Activated CD4-positive, alpha-beta memory T cell treated with anti-CD3 and anti-CD28 coated beads for 36 hours (primary cell): ENCODE measurements around the gene CAMK1. TPM values are rescaled to one million over a fixed set of nuclear protein-coding genes. Genes with fewer than 3 reads are reported as not detected.

Experiments used
- CTCF ChIA-PET: fragments of 350-600 bp; sonication (Branson Sonifier 250); formaldehyde crosslinking; loops from one replicate; lab custom pipeline; 2021; ENCODE audit warnings: antibody characterized with exemption, inconsistent platforms; lab: Charles Lee
- POLR2A ChIA-PET: fragments of 350-600 bp; sonication (Branson Sonifier 250); formaldehyde crosslinking; loops from one replicate; lab custom pipeline; 2021; ENCODE audit warnings: antibody characterized with exemption; lab: Charles Lee
- DNase-seq: peaks from one replicate; pipeline ENCODE4 v3.0.0-alpha.2; 2020
- H3K27ac Mint-ChIP-seq: one replicate; pipeline ENCODE4 v1.8.0; 2021; ENCODE audit warnings: mixed read lengths
- H3K27me3 Mint-ChIP-seq: one replicate; pipeline ENCODE4 v1.8.0; 2021; ENCODE audit warnings: mixed read lengths
- H3K36me3 Mint-ChIP-seq: one replicate; pipeline ENCODE4 v1.8.0; 2021; ENCODE audit warnings: mixed read lengths
- H3K4me1 Mint-ChIP-seq: one replicate; pipeline ENCODE4 v1.8.0; 2021; ENCODE audit warnings: low read depth, mixed read lengths
- H3K4me3 Mint-ChIP-seq: one replicate; pipeline ENCODE4 v1.8.0; 2021; ENCODE audit warnings: mild to moderate bottlenecking, mixed read lengths
- H3K9me3 Mint-ChIP-seq: one replicate; pipeline ENCODE4 v1.8.0; 2021; ENCODE audit warnings: mixed read lengths
- intact Hi-C: fragments of 100-400 bp; cut with micrococcal nuclease; formaldehyde crosslinking; loops from one replicate; pipeline ENCODE4 v1.15.1; 2023
- total RNA-seq, 2 experiments: library from RNA; stranded (reverse); gene quantifications; one replicate each; pipeline ENCODE4 v1.2.3, GENCODE V29; 2021

The CAMK1 gene
- total RNA-seq, 2 experiments from 2014 or later, result 48.2 to 51.9 TPM

GRCh38 chr3:9725775-9726515 is 43.8 kb downstream of the CAMK1 start:
- peaks cover 35% of the 10 kb centered on the region for H3K4me1 Mint-ChIP-seq
- no peaks in the 10 kb centered on the region for H3K9me3 Mint-ChIP-seq
- intact Hi-C loops, result loop anchor here (2.0 kb wide), 1 partner anchor 223 kb away; no protein-coding TSS in a partner anchor
- no peak overlapping the region for H3K4me3 Mint-ChIP-seq
- DNase-seq, result no peak
- ChIA-PET POLR2A (no interaction called here), CTCF (interaction anchor here (1.0 to 3.2 kb wide), 4 partner anchors 10 to 226 kb away, joined by 4 to 13 read pairs (median 7); no protein-coding TSS in a partner anchor)
- no peaks in the 10 kb centered on the region for H3K27me3 Mint-ChIP-seq
- no peaks in the 10 kb centered on the region for H3K36me3 Mint-ChIP-seq
- no peak overlapping the region for H3K27ac Mint-ChIP-seq

- H3K27ac Mint-ChIP-seq, result no peak overlapping the region
- ChIA-PET CTCF (no interaction called here), POLR2A (interaction anchor here (0.6 kb wide), 1 partner anchor 739 kb away, joined by 4 read pairs; no protein-coding TSS in a partner anchor)
- H3K9me3 Mint-ChIP-seq, result no peaks in the 10 kb centered on the region
- intact Hi-C loops, result no loop called here
- no peaks in the 10 kb centered on the region for H3K36me3 Mint-ChIP-seq
- H3K27me3 Mint-ChIP-seq, result no peaks in the 10 kb centered on the region
- H3K4me1 Mint-ChIP-seq, result peaks cover 6% of the 10 kb centered on the region
- no peak overlapping the region for H3K4me3 Mint-ChIP-seq
- no peak for DNase-seq
Measured at GRCh38 chr3:9721700-9722060, 48.1 kb downstream of the CAMK1 start.

GRCh38 chr3:9721015-9721699 is 48.6 kb downstream of the CAMK1 start:
- intact Hi-C loops, result no loop called here
- no peak overlapping the region for H3K27ac Mint-ChIP-seq
- ChIA-PET POLR2A (interaction anchor here (0.6 kb wide), 1 partner anchor 738 kb away, joined by 4 read pairs; no protein-coding TSS in a partner anchor), CTCF (no interaction called here)
- H3K4me1 Mint-ChIP-seq, result peaks cover 4% of the 10 kb centered on the region
- no peaks in the 10 kb centered on the region for H3K36me3 Mint-ChIP-seq
- H3K4me3 Mint-ChIP-seq, result no peak overlapping the region
- H3K9me3 Mint-ChIP-seq, result no peaks in the 10 kb centered on the region
- no peaks in the 10 kb centered on the region for H3K27me3 Mint-ChIP-seq
- no peak for DNase-seq

GRCh38 chr3:9718118-9718517 is 51.6 kb downstream of the CAMK1 start:
- peaks cover 4% of the 10 kb centered on the region for H3K4me1 Mint-ChIP-seq
- CTCF ChIA-PET, result interaction anchor here (1.1 to 1.4 kb wide), 2 partner anchors 9 to 16 kb away, joined by 4 to 7 read pairs; no protein-coding TSS in a partner anchor
- no peak overlapping the region for H3K27ac Mint-ChIP-seq
- H3K4me3 Mint-ChIP-seq, result no peak overlapping the region
- H3K36me3 Mint-ChIP-seq, result no peaks in the 10 kb centered on the region
- DNase-seq, result no peak
- POLR2A ChIA-PET, result no interaction called here
- intact Hi-C loops, result loop anchor here (5.0 kb wide), 1 partner anchor 214 kb away; the partner anchor contains the start of gene CRELD1
- no peaks in the 10 kb centered on the region for H3K27me3 Mint-ChIP-seq
- no peaks in the 10 kb centered on the region for H3K9me3 Mint-ChIP-seq

DNA sequence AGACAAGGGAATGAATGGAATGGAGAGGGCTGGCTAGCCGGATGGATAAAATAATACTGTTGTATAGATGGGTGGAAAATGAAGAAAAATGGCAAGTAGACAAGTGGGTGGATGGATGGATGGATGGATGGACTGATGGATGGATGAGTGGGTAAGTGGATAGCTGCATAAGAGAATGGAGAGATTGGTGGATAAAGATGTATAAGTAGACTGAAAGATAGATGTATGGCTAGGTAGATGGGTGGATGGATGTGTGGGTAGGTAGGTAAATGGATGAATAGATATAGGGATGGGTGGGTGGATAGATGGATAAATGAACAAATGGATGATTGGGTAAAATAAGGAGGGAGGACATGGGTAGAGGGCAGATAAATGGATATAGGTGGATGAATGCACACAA is 52.2 kb downstream of the CAMK1 start:
- Mint-ChIP-seq H3K27ac (no peak overlapping the region), H3K9me3 (no peaks in the 10 kb centered on the region), H3K4me3 (no peak overlapping the region), H3K4me1 (peaks cover 4% of the 10 kb centered on the region), H3K27me3 (no peaks in the 10 kb centered on the region), H3K36me3 (no peaks in the 10 kb centered on the region)
- no peak for DNase-seq
- intact Hi-C loops, result loop anchor here (5.0 kb wide), 1 partner anchor 215 kb away; the partner anchor contains the start of gene CRELD1
- ChIA-PET CTCF (interaction anchor here (1.1 to 1.4 kb wide), 2 partner anchors 10 to 15 kb away, joined by 4 to 7 read pairs; no protein-coding TSS in a partner anchor), POLR2A (no interaction called here)

- intact Hi-C loops, result loop anchor here (5.0 kb wide), 1 partner anchor 215 kb away; the partner anchor contains the start of gene CRELD1
- peaks cover 4% of the 10 kb centered on the region for H3K4me1 Mint-ChIP-seq
- no peaks in the 10 kb centered on the region for H3K27me3 Mint-ChIP-seq
- H3K36me3 Mint-ChIP-seq, result no peaks in the 10 kb centered on the region
- no peak overlapping the region for H3K27ac Mint-ChIP-seq
- CTCF ChIA-PET, result interaction anchor here (1.1 kb wide), 1 partner anchor 14 kb away, joined by 4 read pairs; no protein-coding TSS in a partner anchor
- H3K9me3 Mint-ChIP-seq, result no peaks in the 10 kb centered on the region
- H3K4me3 Mint-ChIP-seq, result no peak overlapping the region
- DNase-seq, result no peak
- POLR2A ChIA-PET, result no interaction called here
Measured at GRCh38 chr3:9716801-9717555, 52.8 kb downstream of the CAMK1 start.

DNA sequence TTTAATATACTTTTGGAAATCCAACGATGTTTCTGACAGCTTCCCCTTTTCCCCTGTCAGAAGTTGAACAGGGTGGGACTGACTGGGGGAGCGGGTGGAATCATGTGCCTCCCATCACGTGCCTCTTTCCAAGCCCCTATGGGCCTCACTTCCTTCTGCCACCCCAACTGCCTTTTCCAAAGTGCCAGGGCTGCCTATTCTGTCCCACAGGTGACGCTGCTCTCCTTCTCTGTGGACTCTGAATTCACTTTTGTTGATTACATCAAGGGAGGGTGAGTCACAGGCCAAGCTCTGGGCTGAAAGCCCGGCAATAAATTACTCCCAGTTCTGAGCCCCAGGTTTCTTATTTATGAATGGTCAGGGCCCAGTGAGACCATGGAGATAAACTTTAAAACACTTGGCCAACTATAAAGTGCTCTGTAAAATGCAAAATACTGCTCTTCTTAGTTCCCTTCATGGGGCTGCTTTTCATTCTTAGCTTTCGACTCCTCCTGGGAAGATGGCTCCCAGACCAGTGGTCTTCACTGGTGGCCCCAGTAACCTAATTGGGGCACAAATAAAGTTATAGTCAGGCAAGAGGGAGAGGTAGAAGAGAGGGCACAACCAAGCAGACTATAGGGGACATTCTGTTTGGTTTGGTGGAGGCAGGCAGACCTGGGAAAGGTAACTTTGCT is 53.8 kb downstream of the CAMK1 start:
- no peaks in the 10 kb centered on the region for H3K9me3 Mint-ChIP-seq
- ChIA-PET CTCF (interaction anchor here (0.6 to 1.8 kb wide), 8 partner anchors 11 to 350 kb away, joined by 3 to 9 read pairs (median 3); partner anchors contain the start of gene OGG1), POLR2A (no interaction called here)
- H3K27ac Mint-ChIP-seq, result no peak overlapping the region
- peak; percentile 71 for DNase-seq
- intact Hi-C loops, result loop anchor here (5.0 kb wide), 1 partner anchor 216 kb away; the partner anchor contains the start of gene CRELD1
- H3K27me3 Mint-ChIP-seq, result no peaks in the 10 kb centered on the region
- H3K4me3 Mint-ChIP-seq, result no peak overlapping the region
- peaks cover 4% of the 10 kb centered on the region for H3K4me1 Mint-ChIP-seq
- H3K36me3 Mint-ChIP-seq, result no peaks in the 10 kb centered on the region

DNA sequence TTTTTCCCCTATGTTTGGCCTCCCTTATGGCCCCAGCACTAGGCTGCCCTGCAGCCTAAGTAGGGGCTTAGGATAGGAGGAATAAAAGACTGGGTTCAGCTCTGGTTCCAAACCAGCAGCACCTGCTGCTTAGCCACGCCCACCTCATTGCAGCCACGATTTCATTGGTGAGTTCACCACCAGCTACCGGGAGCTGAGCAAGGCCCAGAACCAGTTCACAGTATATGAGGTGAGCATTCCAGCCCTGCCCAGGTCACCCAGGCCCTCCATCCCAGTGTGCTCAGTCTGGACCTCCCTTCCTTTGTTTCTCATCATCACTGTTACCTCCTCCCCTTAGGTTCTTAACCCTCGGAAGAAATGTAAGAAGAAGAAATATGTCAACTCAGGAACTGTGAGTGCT is 54.6 kb downstream of the CAMK1 start:
- POLR2A ChIA-PET, result no interaction called here
- Mint-ChIP-seq H3K4me1 (peaks cover 8% of the 10 kb centered on the region), H3K36me3 (no peaks in the 10 kb centered on the region), H3K4me3 (no peak overlapping the region), H3K27ac (no peak overlapping the region), H3K27me3 (no peaks in the 10 kb centered on the region), H3K9me3 (no peaks in the 10 kb centered on the region)
- DNase-seq, result no peak
- intact Hi-C loops, result loop anchor here (5.0 kb wide), 1 partner anchor 217 kb away; the partner anchor contains the start of gene CRELD1
- CTCF ChIA-PET, result interaction anchor here (1.0 to 1.8 kb wide), 2 partner anchors 12 to 79 kb away, joined by 3 to 9 read pairs; no protein-coding TSS in a partner anchor

DNA sequence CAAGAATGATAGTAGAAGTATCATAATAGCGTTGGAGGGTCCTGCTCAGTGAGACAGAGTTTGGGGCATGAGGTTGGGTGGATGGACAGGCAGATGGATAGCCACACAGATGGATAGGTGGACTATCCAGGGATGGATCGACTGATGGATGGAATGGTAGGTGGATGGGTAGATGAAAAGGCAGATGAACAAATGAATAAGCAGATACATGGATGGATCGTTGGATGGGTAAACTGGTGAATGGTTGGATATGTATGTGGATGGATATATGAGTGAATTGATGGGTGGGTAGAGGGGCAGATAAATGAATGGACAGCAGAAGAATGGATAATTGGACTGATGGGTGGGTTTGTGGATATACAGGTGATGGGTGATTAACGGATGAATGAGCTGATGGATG is 56.6 kb downstream of the CAMK1 start:
- Mint-ChIP-seq H3K4me1 (peaks cover 10% of the 10 kb centered on the region), H3K27me3 (no peaks in the 10 kb centered on the region), H3K36me3 (no peaks in the 10 kb centered on the region), H3K27ac (no peak overlapping the region), H3K4me3 (no peak overlapping the region), H3K9me3 (no peaks in the 10 kb centered on the region)
- no peak for DNase-seq
- intact Hi-C loops, result no loop called here
- ChIA-PET CTCF (no interaction called here), POLR2A (no interaction called here)

GRCh38 chr3:9712415-9712814 is 57.3 kb downstream of the CAMK1 start:
- Mint-ChIP-seq H3K9me3 (no peaks in the 10 kb centered on the region), H3K36me3 (no peaks in the 10 kb centered on the region), H3K27me3 (no peaks in the 10 kb centered on the region), H3K4me1 (peaks cover 7% of the 10 kb centered on the region), H3K4me3 (no peak overlapping the region), H3K27ac (no peak overlapping the region)
- ChIA-PET POLR2A (no interaction called here), CTCF (interaction anchor here (1.1 to 1.4 kb wide), 2 partner anchors 16 to 20 kb away, joined by 3 read pairs; no protein-coding TSS in a partner anchor)
- intact Hi-C loops, result no loop called here
- DNase-seq, result no peak

DNA sequence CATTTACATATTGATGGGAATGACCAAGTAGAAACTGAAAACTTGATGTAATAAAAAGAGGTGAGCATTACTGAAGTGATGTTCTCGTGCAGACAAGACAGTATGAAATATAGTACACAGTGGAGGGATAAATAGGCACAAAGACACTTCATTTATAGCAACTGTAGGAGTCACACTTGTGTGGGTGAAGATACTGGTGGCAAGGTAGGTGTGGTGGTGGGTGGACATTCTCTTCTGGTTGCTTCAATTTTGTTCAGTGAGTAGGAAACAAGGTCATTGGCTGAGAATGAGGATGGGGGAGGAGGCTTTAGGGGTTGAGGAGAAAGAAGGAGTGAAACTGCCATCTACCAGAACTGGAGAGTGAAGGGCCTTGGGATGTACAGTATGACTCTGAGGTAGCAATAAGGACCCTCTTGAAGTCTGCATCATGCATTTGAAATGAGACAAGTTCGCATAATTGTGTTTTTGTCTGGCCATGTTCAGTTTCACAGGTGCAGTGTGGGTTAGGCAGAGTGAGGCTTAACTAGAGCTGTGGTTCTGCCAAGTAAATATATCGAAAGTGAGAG is 59.5 kb downstream of the CAMK1 start:
- no peak overlapping the region for H3K4me3 Mint-ChIP-seq
- no peaks in the 10 kb centered on the region for H3K27me3 Mint-ChIP-seq
- intact Hi-C loops, result no loop called here
- H3K9me3 Mint-ChIP-seq, result no peaks in the 10 kb centered on the region
- POLR2A ChIA-PET, result no interaction called here
- no peak overlapping the region for H3K27ac Mint-ChIP-seq
- no peaks in the 10 kb centered on the region for H3K36me3 Mint-ChIP-seq
- no peak for DNase-seq
- CTCF ChIA-PET, result no interaction called here
- peaks cover 7% of the 10 kb centered on the region for H3K4me1 Mint-ChIP-seq
